NT2/D1 (cell line): ENCODE measurements around the gene AKR1C1.
"Not testable (repeated sequence)": the region's sequence is repeated elsewhere in the genome, so short reads cannot be mapped to it uniquely, and the experiment has no call there.

Source experiments
- DNase-seq: peaks from one replicate; pipeline ENCODE4 v3.0.0-alpha.2; 2011; ENCODE audit warnings: low read depth, low spot score
- H3K27me3 ChIP-seq: 2 replicates; pipeline ENCODE4 v1.6.0; 2011; ENCODE audit warnings: mild to moderate bottlenecking; ENCODE audit not compliant: insufficient read length, insufficient read depth
- H3K36me3 ChIP-seq: 2 replicates; pipeline ENCODE4 v1.6.1; 2011; ENCODE audit warnings: mild to moderate bottlenecking, low read length, mixed read lengths; ENCODE audit not compliant: insufficient read depth, insufficient read length
- H3K4me1 ChIP-seq: 2 replicates; pipeline ENCODE4 v1.5.1; 2011; ENCODE audit not compliant: insufficient read depth, insufficient read length
- H3K4me3 ChIP-seq: 2 replicates; pipeline ENCODE4 v1.5.1; 2011; ENCODE audit warnings: low read depth; ENCODE audit not compliant: insufficient read length
- H3K9ac ChIP-seq: 2 replicates; pipeline ENCODE4 v1.6.0; 2011; ENCODE audit warnings: low read depth; ENCODE audit not compliant: insufficient read length
- H3K9me3 ChIP-seq: 2 replicates; pipeline ENCODE4 v1.5.1; 2011; ENCODE audit warnings: mild to moderate bottlenecking, low read length; ENCODE audit not compliant: insufficient read depth
- SUZ12 ChIP-seq: IDR thresholded peaks from 2 replicates; pipeline ENCODE4 v1.6.1; 2011; ENCODE audit not compliant: insufficient read length, insufficient read depth; ENCODE audit errors: extremely low read depth
- YY1 ChIP-seq: IDR thresholded peaks from 2 replicates; pipeline ENCODE4 v1.6.1; 2011; ENCODE audit not compliant: insufficient read length, insufficient read depth
- ZNF274 ChIP-seq: IDR thresholded peaks from 2 replicates; pipeline ENCODE4 v1.6.1; 2011; ENCODE audit warnings: mild to moderate bottlenecking, low read depth, low read length

AKR1C1 gene

DNA sequence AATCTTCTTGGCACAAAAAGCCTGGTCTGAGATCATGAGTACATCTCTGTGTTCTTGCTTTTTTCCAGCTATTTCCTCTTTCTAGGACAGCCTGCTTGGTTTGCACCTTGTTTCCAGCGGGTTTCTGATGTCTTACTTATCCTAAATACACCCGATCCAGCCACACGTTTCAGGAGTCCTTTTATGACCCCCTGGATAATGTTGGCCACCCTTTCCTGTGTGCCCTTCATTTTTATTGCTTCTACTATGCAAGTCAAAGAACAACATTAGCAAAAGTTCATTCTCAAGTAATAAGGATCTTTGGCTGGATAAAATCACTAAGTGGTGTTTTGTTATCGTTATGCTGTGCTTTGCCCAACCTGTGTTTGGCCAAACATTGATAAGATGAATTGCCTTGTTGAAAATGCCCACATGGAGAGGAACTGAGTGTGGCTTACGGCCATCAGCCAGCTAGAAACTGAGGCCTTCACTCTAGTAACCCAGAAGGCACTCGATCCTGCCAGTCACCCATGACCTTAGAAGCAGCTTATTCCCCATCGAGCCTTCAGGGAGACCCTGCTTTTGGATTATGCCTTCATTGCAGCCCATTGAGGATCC lies 28.7 kb upstream of the AKR1C1 start:
- TF ChIP-seq SUZ12 (no peak), ZNF274 (no peak), YY1 (no peak)
- DNase-seq, result no peak
- H3K9ac ChIP-seq, result no peak overlapping the region

GRCh38 chr10:4937346-4937745 lies 25.9 kb upstream of the AKR1C1 start:
- no peaks in the 10 kb centered on the region; the same call in 1 of the 2 replicates for H3K9me3 ChIP-seq
- H3K27me3 ChIP-seq, result no peaks in the 10 kb centered on the region
- H3K4me1 ChIP-seq, result no peaks in the 10 kb centered on the region
- no peak overlapping the region for H3K9ac ChIP-seq
- TF ChIP-seq YY1 (no peak), ZNF274 (no peak)
- H3K4me3 ChIP-seq, result no peak overlapping the region
- H3K36me3 ChIP-seq, result no peaks in the 10 kb centered on the region
- no peak for DNase-seq

More for the DNA sequence above, 28.7 kb upstream of the AKR1C1 start:
- H3K27me3 ChIP-seq, result no peaks in the 10 kb centered on the region
- no peaks in the 10 kb centered on the region for H3K36me3 ChIP-seq
- no peak overlapping the region for H3K4me3 ChIP-seq
- H3K4me1 ChIP-seq, result no peaks in the 10 kb centered on the region
- no peaks in the 10 kb centered on the region; the same call in 1 of the 2 replicates for H3K9me3 ChIP-seq

DNA sequence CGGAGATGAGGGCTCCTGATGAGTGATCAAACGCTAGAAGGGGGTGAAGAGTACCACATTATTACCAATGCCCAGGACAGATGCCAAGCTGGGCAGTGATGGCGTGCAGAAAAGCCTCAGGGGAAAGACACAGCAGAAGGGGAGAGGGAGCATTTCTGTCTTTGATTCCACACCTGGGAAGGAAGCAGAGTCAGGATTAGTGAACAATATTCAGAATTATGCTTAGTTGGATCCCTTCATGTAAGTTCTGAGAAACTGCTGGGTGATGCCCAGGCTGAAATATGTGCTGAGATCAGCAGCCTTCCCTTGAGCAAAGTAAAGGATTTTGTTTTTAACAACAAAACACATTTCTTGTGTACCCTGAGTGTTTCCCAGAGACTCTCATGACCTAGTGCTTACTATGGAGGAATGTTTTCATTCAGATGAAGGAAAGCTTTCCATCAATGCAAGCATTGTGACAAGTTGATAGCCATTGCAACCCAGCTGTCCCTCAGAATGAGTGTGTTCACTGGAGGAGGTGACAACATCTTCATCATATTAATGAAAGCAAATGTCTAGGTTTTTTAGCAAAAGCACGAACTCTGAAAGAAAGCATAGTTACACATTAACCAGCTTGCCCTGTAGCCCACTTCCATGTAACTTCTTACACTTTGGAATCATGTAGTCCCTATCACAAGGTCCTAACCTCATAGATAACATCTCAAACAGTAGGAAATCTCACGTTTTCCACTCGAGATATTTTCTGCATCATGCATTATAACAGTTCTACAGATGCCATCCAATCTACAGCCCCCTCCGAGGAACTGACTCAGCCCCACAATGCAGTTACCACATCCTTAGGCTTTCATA lies 23.8 kb upstream of the AKR1C1 start:
- DNase-seq, result no peak

GRCh38 chr10:4940073-4940428 lies 23.2 kb upstream of the AKR1C1 start:
- H3K9ac ChIP-seq, H3K4me1 ChIP-seq, H3K9me3 ChIP-seq, H3K36me3 ChIP-seq, H3K27me3 ChIP-seq, H3K4me3 ChIP-seq, DNase-seq: not testable (repeated sequence)

More for the DNA sequence above, 23.8 kb upstream of the AKR1C1 start:
- TF ChIP-seq SUZ12, result no peak
- no peak for TF ChIP-seq ZNF274
- no peak for TF ChIP-seq YY1
- H3K4me3 ChIP-seq, result no peak overlapping the region
- no peaks in the 10 kb centered on the region for H3K27me3 ChIP-seq
- H3K36me3 ChIP-seq, result no peaks in the 10 kb centered on the region
- no peaks in the 10 kb centered on the region; the same call in 1 of the 2 replicates for H3K9me3 ChIP-seq
- no peaks in the 10 kb centered on the region for H3K4me1 ChIP-seq
- no peak overlapping the region for H3K9ac ChIP-seq

DNA sequence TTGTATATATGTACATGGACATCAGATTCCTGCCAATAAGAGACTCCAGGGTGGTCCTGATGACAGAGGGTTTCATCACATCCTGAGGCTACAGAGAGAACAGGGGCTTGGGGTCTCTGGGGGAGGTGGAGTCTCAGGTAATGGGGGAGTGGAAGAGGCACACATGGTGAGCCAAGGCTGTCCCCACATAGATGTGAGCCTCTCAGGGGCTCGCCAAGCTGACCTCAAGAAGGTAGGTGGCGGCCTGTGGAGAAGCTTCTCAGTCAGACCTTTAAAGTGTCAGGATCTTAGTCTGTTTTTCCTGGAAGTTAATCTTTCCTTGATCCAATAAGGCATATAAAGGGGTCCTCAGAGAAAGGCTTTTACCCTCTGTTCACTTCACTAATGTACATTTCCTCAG lies 22.3 kb upstream of the AKR1C1 start:
- not testable (repeated sequence) for H3K36me3 ChIP-seq, H3K4me1 ChIP-seq, H3K9me3 ChIP-seq, H3K4me3 ChIP-seq, H3K27me3 ChIP-seq, DNase-seq, H3K9ac ChIP-seq

- DNase-seq, result no peak
- TF ChIP-seq SUZ12 (no peak), ZNF274 (no peak), YY1 (no peak)
- Histone ChIP-seq H3K27me3 (no peaks in the 10 kb centered on the region), H3K4me1 (no peaks in the 10 kb centered on the region), H3K9me3 (no peaks in the 10 kb centered on the region; the same call in 1 of the 2 replicates), H3K9ac (no peak overlapping the region), H3K36me3 (no peaks in the 10 kb centered on the region), H3K4me3 (no peak overlapping the region)
Measured at GRCh38 chr10:4941540-4942330, 21.5 kb upstream of the AKR1C1 start.

DNA sequence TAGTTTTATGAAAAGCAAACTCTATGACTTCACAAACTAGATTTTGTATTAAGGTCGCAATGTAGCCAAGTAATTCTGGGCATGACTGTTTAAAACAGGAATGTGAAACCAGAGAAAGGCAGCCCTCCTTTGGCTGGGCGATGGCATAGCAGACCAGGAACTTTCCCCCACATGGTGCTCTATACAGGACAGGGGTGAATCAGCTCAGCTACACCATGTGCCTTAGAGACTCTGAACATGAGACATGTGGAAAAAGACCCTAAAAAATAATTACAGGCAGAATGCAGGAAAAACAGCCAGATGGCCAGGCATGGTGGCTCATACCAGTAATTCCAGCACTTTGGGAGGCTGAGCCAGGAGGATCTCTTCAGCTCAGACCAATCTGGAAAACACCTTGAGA lies 20.3 kb upstream of the AKR1C1 start:
- H3K9me3 ChIP-seq, DNase-seq, H3K36me3 ChIP-seq, H3K27me3 ChIP-seq, H3K4me1 ChIP-seq, H3K4me3 ChIP-seq, H3K9ac ChIP-seq: not testable (repeated sequence)

DNA sequence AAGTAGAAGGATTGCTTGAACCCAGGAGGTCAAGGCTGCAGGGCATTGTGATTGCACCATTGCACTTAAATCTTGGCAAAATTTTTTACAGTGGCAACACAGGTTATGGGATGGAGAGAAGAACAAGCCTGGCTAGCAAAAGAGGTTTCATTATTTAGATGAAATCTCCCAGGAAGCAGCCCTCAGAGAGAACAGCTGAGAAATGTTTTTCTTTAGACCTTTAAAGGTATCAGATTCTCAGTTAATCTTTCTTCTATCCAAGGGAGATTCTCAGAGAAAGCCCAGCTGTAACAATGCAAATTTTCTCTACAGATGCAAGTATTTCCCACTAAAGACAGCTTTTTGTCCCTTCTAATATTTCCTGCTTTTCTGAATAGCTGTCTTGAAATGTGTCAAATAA lies 19.8 kb upstream of the AKR1C1 start:
- H3K27me3 ChIP-seq, H3K4me3 ChIP-seq, H3K36me3 ChIP-seq, DNase-seq, H3K4me1 ChIP-seq, H3K9ac ChIP-seq, H3K9me3 ChIP-seq: not testable (repeated sequence)
